ENCODE measurements around the gene WDR31.
"Not testable (repeated sequence)": the region's sequence is repeated elsewhere in the genome, so short reads cannot be mapped to it uniquely, and the experiment has no call there.

Gene WDR31

GRCh38 chr9:113381909-113382411 is 41.9 kb upstream of the WDR31 start:
- peaks cover 4 to 7% (median 5%) of the 10 kb centered on the region in 3 donors for H3K36me3 ChIP-seq
- no peaks in the 10 kb centered on the region for H3K9me3 ChIP-seq
- no peak overlapping the region for H3K27ac ChIP-seq
- no peak for TF ChIP-seq CTCF (IDR thresholded peaks at IDR 0.05)
- no peak for DNase-seq
- H3K4me3 ChIP-seq = no peak overlapping the region
- intact Hi-C loops (cut with DNase I; ENCODE audit: low total_unique reads) = no loop called here
- no peaks in the 10 kb centered on the region for H3K27me3 ChIP-seq
- H3K4me1 ChIP-seq = peaks cover 0 to 7% (median 0%) of the 10 kb centered on the region in 4 donors

- DNase-seq; intact Hi-C loops (cut with DNase I; ENCODE audit: low total_unique reads); H3K4me1 ChIP-seq; H3K4me3 ChIP-seq; H3K36me3 ChIP-seq; H3K27me3 ChIP-seq; H3K27ac ChIP-seq; H3K9me3 ChIP-seq: not testable (repeated sequence)
Observed at GRCh38 chr9:113381441-113381840, 41.4 kb upstream of the WDR31 start.

GRCh38 chr9:113380869-113381378 is 40.8 kb upstream of the WDR31 start:
- intact Hi-C loops (cut with DNase I; ENCODE audit: low total_unique reads) = no loop called here
- Histone ChIP-seq H3K27me3 (no peaks in the 10 kb centered on the region), H3K4me1 (peaks cover 0 to 12% (median 3%) of the 10 kb centered on the region in 4 donors), H3K36me3 (no peaks in the 10 kb centered on the region), H3K9me3 (no peaks in the 10 kb centered on the region), H3K27ac (no peak overlapping the region), H3K4me3 (no peak overlapping the region)
- no peak for TF ChIP-seq CTCF (IDR thresholded peaks at IDR 0.05)
- DNase-seq = no peak

GRCh38 chr9:113379829-113380210 is 39.7 kb upstream of the WDR31 start:
- intact Hi-C loops (cut with DNase I; ENCODE audit: low total_unique reads) = loop anchor here (10.0 kb wide), 1 partner anchor 65 kb away; no protein-coding TSS in a partner anchor

GRCh38 chr9:113379094-113379828 is 39.2 kb upstream of the WDR31 start:
- not testable (repeated sequence) for H3K27me3 ChIP-seq, H3K9me3 ChIP-seq, H3K4me3 ChIP-seq, H3K27ac ChIP-seq, H3K36me3 ChIP-seq, DNase-seq
- intact Hi-C loops (cut with DNase I; ENCODE audit: low total_unique reads) = loop anchor here (10.0 kb wide), 1 partner anchor 64 kb away; no protein-coding TSS in a partner anchor
- peaks cover 0 to 20% (median 11%) of the 10 kb centered on the region in 4 donors for H3K4me1 ChIP-seq

More at GRCh38 chr9:113379829-113380210, 39.7 kb upstream of the WDR31 start:
- H3K36me3 ChIP-seq, H3K4me3 ChIP-seq, H3K27me3 ChIP-seq, DNase-seq, H3K9me3 ChIP-seq, H3K27ac ChIP-seq: not testable (repeated sequence)
- H3K4me1 ChIP-seq = peaks cover 0 to 20% (median 11%) of the 10 kb centered on the region in 4 donors

GRCh38 chr9:113376634-113377567 is 36.8 kb upstream of the WDR31 start, which contains the start of gene HDHD3:
Gene HDHD3 (minus strand): TSS chr9:113376986. CDS start chr9:113374354, 2,632 bp downstream.
- TF ChIP-seq CTCF (IDR thresholded peaks at IDR 0.05) = no peak
- intact Hi-C loops (cut with DNase I; ENCODE audit: low total_unique reads) = loop anchor here (10.0 kb wide), 1 partner anchor 62 kb away; no protein-coding TSS in a partner anchor
- peak; percentile 67 to 90 for DNase-seq

More at GRCh38 chr9:113376634-113377567, 36.8 kb upstream of the WDR31 start, which contains the start of gene HDHD3:
- H3K4me1 ChIP-seq = peaks cover 0 to 20% (median 12%) of the 10 kb centered on the region in 4 donors
- no peaks in the 10 kb centered on the region for H3K9me3 ChIP-seq
- peaks cover 17 to 19% (median 17%) of the 10 kb centered on the region in 3 donors for H3K36me3 ChIP-seq
- no peaks in the 10 kb centered on the region for H3K27me3 ChIP-seq
- H3K4me3 ChIP-seq = peak within 1 kb of the TSS; percentile 71 to 94
- peak within 1 kb of the TSS; percentile 82 to 85 for H3K27ac ChIP-seq

Data from tibial artery (tissue), 4 donors.